ENCODE measurements around the gene TAS2R31.
"Not testable (repeated sequence)": the region's sequence is repeated elsewhere in the genome, so short reads cannot be mapped to it uniquely, and the experiment has no call there.

The TAS2R31 gene

GRCh38 chr12:11067514-11067913 lies 36.3 kb upstream of the TAS2R31 start:
- DNase-seq (ENCODE audit: low read depth, low spot score) = no peak
- H3K4me3 ChIP-seq (ENCODE audit: low read depth, low read length) = no peak overlapping the region
- CTCF ChIA-PET = no interaction called here

GRCh38 chr12:11062194-11062593 lies 31.0 kb upstream of the TAS2R31 start, which contains the start of gene TAS2R46:
TSS of gene TAS2R46 (minus strand) at chr12:11062294. CDS start at chr12:11062294, 0 bp downstream.
- DNase-seq (ENCODE audit: low read depth, low spot score); POLR2A ChIA-PET; H3K4me3 ChIP-seq (ENCODE audit: low read depth, low read length); CTCF ChIA-PET: not testable (repeated sequence)

More at GRCh38 chr12:11067514-11067913, 36.3 kb upstream of the TAS2R31 start:
- POLR2A ChIA-PET = no interaction called here
- no peak for TF ChIP-seq CTCF (IDR thresholded peaks at IDR 0.05; ENCODE audit: insufficient read depth, low read length, missing control alignments)

- POLR2A ChIA-PET = no interaction called here
Measured at GRCh38 chr12:11059784-11060183, 28.6 kb upstream of the TAS2R31 start.

GRCh38 chr12:11059041-11059440 lies 27.8 kb upstream of the TAS2R31 start:
- ChIA-PET CTCF (no interaction called here), POLR2A (no interaction called here)
- H3K4me3 ChIP-seq (ENCODE audit: low read depth, low read length) = no peak overlapping the region
- TF ChIP-seq CTCF (IDR thresholded peaks at IDR 0.05; ENCODE audit: insufficient read depth, low read length, missing control alignments) = no peak
- no peak for DNase-seq (ENCODE audit: low read depth, low spot score)

More at GRCh38 chr12:11059784-11060183, 28.6 kb upstream of the TAS2R31 start:
- CTCF ChIA-PET = no interaction called here
- no peak for DNase-seq (ENCODE audit: low read depth, low spot score)
- H3K4me3 ChIP-seq (ENCODE audit: low read depth, low read length) = no peak overlapping the region
- TF ChIP-seq CTCF (IDR thresholded peaks at IDR 0.05; ENCODE audit: insufficient read depth, low read length, missing control alignments) = no peak

GRCh38 chr12:11055306-11055705 lies 24.1 kb upstream of the TAS2R31 start:
- ChIA-PET CTCF (no interaction called here), POLR2A (no interaction called here)
- no peak for DNase-seq (ENCODE audit: low read depth, low spot score)
- no peak overlapping the region for H3K4me3 ChIP-seq (ENCODE audit: low read depth, low read length)
- no peak for TF ChIP-seq CTCF (IDR thresholded peaks at IDR 0.05; ENCODE audit: insufficient read depth, low read length, missing control alignments)

- POLR2A ChIA-PET; CTCF ChIA-PET; DNase-seq (ENCODE audit: low read depth, low spot score); H3K4me3 ChIP-seq (ENCODE audit: low read depth, low read length): not testable (repeated sequence)
Measured at GRCh38 chr12:11049806-11050531, 18.8 kb upstream of the TAS2R31 start.

- H3K4me3 ChIP-seq (ENCODE audit: low read depth, low read length); DNase-seq (ENCODE audit: low read depth, low spot score); POLR2A ChIA-PET; CTCF ChIA-PET: not testable (repeated sequence)
Measured at GRCh38 chr12:11041366-11041765, 10.2 kb upstream of the TAS2R31 start.

GRCh38 chr12:11040162-11040561 lies 9.0 kb upstream of the TAS2R31 start:
- DNase-seq (ENCODE audit: low read depth, low spot score) = no peak
- ChIA-PET POLR2A (no interaction called here), CTCF (no interaction called here)
- H3K4me3 ChIP-seq (ENCODE audit: low read depth, low read length) = no peak overlapping the region
- TF ChIP-seq CTCF (IDR thresholded peaks at IDR 0.05; ENCODE audit: insufficient read depth, low read length, missing control alignments) = no peak
